ENCODE measurements around the gene GJB4. TPM values are rescaled to one million over a fixed set of nuclear protein-coding genes. Genes with fewer than 3 reads are reported as not detected.

The GJB4 gene
- total and polyA plus RNA-seq, 2 donors (not counting 1 experiment from before 2014, with no cell fraction given): not detected

DNA sequence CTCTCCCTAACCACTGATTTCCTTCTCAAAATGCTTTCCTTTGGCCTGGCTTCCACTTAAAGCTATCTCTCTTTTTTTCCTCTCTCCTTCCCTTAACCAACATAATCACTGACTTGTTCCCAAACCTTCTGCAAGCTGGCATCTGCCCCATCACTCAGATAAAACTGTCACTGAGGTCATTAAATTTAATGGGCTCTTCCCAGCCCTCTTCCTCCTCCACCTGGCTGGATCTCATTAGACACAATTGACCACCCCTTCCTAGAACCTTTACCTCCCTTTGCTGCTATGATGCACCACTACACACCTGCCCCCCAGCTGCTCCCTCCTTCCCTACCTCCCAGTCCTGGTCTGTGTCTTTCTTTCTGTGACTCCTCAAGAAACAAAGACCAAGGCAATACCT lies 48.7 kb upstream of the GJB4 start:
- H3K36me3 ChIP-seq (replicated peaks in 1 of 2; ENCODE audit: control extremely low read depth in 1 of 2, control insufficient read depth in 1 of 2, extremely low read depth in 1 of 2, insufficient read depth in 2 of 2, low read length in 1 of 2): no peaks in the 10 kb centered on the region
- DNase-seq: no peak
- intact Hi-C loops (cut with micrococcal nuclease): no loop called here
- ChIA-PET POLR2A (no interaction called here), CTCF (no interaction called here)
- H3K4me1 ChIP-seq (ENCODE audit: control insufficient read depth in 2 of 2, insufficient read depth in 2 of 2, low read length in 2 of 2): no peaks in the 10 kb centered on the region
- Mint-ChIP-seq H3K4me3 (no peak overlapping the region), H3K4me1 (no peaks in the 10 kb centered on the region), H3K27me3 (peaks cover 4% of the 10 kb centered on the region), H3K9me3 (ENCODE audit: insufficient read depth) (peaks cover 2% of the 10 kb centered on the region), H3K27ac (no peak overlapping the region)
- no peak overlapping the region for H3K4me3 ChIP-seq (ENCODE audit: control extremely low read depth in 1 of 5, extremely low read depth in 1 of 5, insufficient read depth in 1 of 5, low read depth in 2 of 5, low read length in 4 of 5)
- H4K20me1 ChIP-seq (ENCODE audit: control insufficient read depth, insufficient read depth, low read length, poor library complexity, severe bottlenecking): no peaks in the 10 kb centered on the region
- H3K27ac ChIP-seq (ENCODE audit: low read length in 2 of 2): no peak overlapping the region
- ATAC-seq (ENCODE audit: low read depth): no peak
- H3K9me3 ChIP-seq (ENCODE audit: control extremely low read depth in 1 of 3, control insufficient read depth in 2 of 3, insufficient read depth in 1 of 3, low read length in 2 of 3): no peaks in the 10 kb centered on the region
- H3K79me2 ChIP-seq (ENCODE audit: control insufficient read depth, insufficient read depth, low read length): no peaks in the 10 kb centered on the region
- H3K4me2 ChIP-seq (replicated peaks; ENCODE audit: low read depth, low read length, poor library complexity, severe bottlenecking): no peak overlapping the region
- TF ChIP-seq, protein P1, sequence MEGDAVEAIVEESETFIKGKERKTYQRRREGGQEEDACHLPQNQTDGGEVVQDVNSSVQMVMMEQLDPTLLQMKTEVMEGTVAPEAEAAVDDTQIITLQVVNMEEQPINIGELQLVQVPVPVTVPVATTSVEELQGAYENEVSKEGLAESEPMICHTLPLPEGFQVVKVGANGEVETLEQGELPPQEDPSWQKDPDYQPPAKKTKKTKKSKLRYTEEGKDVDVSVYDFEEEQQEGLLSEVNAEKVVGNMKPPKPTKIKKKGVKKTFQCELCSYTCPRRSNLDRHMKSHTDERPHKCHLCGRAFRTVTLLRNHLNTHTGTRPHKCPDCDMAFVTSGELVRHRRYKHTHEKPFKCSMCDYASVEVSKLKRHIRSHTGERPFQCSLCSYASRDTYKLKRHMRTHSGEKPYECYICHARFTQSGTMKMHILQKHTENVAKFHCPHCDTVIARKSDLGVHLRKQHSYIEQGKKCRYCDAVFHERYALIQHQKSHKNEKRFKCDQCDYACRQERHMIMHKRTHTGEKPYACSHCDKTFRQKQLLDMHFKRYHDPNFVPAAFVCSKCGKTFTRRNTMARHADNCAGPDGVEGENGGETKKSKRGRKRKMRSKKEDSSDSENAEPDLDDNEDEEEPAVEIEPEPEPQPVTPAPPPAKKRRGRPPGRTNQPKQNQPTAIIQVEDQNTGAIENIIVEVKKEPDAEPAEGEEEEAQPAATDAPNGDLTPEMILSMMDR (IDR thresholded peaks at IDR 0.05): no peak
- TF ChIP-seq EZH2 (IDR thresholded peaks at IDR 0.05; ENCODE audit: borderline replicate concordance, insufficient read depth, low read depth, low read length, poor library complexity, severe bottlenecking): no peak
- no peak overlapping the region for H3K9ac ChIP-seq (ENCODE audit: low read length)
- no peak overlapping the region for H2AFZ ChIP-seq (ENCODE audit: insufficient read depth, low read depth, low read length, poor library complexity, severe bottlenecking)
- H3K27me3 ChIP-seq (replicated peaks in 1 of 4; ENCODE audit: control extremely low read depth in 1 of 4, control insufficient read depth in 3 of 4, insufficient read depth in 4 of 4, low read length in 3 of 4): no peaks in the 10 kb centered on the region

DNA sequence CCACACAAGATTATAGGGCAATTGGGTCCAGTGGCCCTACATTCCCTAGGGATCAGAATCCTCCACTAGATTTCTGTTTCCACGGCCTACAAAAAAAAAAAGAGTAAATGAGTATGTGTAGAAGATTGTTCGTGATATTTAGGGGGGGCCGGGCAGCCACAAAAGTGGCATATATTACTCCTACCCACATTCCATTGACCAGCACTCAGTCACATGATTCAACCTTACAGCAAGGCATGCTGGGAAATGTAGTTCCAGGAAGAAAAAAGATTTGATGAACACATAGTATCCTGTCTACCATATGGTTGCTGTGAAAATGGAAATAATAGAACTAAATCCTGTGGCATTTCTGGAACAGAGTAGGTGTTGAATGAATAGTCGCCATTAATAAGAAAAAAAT lies 48.1 kb upstream of the GJB4 start:
- no peaks in the 10 kb centered on the region for H3K9me3 ChIP-seq (ENCODE audit: control extremely low read depth in 1 of 3, control insufficient read depth in 2 of 3, insufficient read depth in 1 of 3, low read length in 2 of 3)
- DNase-seq: no peak
- no peak overlapping the region for H3K27ac Mint-ChIP-seq
- H2AFZ ChIP-seq (ENCODE audit: insufficient read depth, low read depth, low read length, poor library complexity, severe bottlenecking): no peak overlapping the region
- no peaks in the 10 kb centered on the region for H3K4me1 Mint-ChIP-seq
- H3K9me3 Mint-ChIP-seq (ENCODE audit: insufficient read depth): peaks cover 2% of the 10 kb centered on the region
- WGBS (ENCODE audit: insufficient coverage): no CpG with 5 or more reads among the region's 4 CpGs
- no peak overlapping the region for H3K9ac ChIP-seq (ENCODE audit: low read length)
- peaks cover 4% of the 10 kb centered on the region for H3K27me3 Mint-ChIP-seq
- TF ChIP-seq EZH2 (IDR thresholded peaks at IDR 0.05; ENCODE audit: borderline replicate concordance, insufficient read depth, low read depth, low read length, poor library complexity, severe bottlenecking): no peak
- TF ChIP-seq, protein P1 (IDR thresholded peaks at IDR 0.05): no peak
- H3K79me2 ChIP-seq (ENCODE audit: control insufficient read depth, insufficient read depth, low read length): no peaks in the 10 kb centered on the region
- no peak overlapping the region for H3K4me3 Mint-ChIP-seq
- no peak overlapping the region for H3K4me2 ChIP-seq (replicated peaks; ENCODE audit: low read depth, low read length, poor library complexity, severe bottlenecking)
- no peak for ATAC-seq (ENCODE audit: low read depth)
- H4K20me1 ChIP-seq (ENCODE audit: control insufficient read depth, insufficient read depth, low read length, poor library complexity, severe bottlenecking): no peaks in the 10 kb centered on the region
- CTCF ChIA-PET: no interaction called here
- no peaks in the 10 kb centered on the region for H3K36me3 ChIP-seq (replicated peaks in 1 of 2; ENCODE audit: control extremely low read depth in 1 of 2, control insufficient read depth in 1 of 2, extremely low read depth in 1 of 2, insufficient read depth in 2 of 2, low read length in 1 of 2)
- H3K4me3 ChIP-seq (ENCODE audit: control extremely low read depth in 1 of 5, extremely low read depth in 1 of 5, insufficient read depth in 1 of 5, low read depth in 2 of 5, low read length in 4 of 5): no peak overlapping the region
- no peak overlapping the region for H3K27ac ChIP-seq (ENCODE audit: low read length in 2 of 2)
- POLR2A ChIA-PET: no interaction called here
- no peaks in the 10 kb centered on the region for H3K27me3 ChIP-seq (replicated peaks in 1 of 4; ENCODE audit: control extremely low read depth in 1 of 4, control insufficient read depth in 3 of 4, insufficient read depth in 4 of 4, low read length in 3 of 4)
- intact Hi-C loops (cut with micrococcal nuclease): no loop called here
- no peaks in the 10 kb centered on the region for H3K4me1 ChIP-seq (ENCODE audit: control insufficient read depth in 2 of 2, insufficient read depth in 2 of 2, low read length in 2 of 2)

All from B cell (primary cell).